HCT116 (cell line): ENCODE results near the gene RAI14. TPM values are rescaled to one million over a fixed set of nuclear protein-coding genes. Genes with fewer than 3 reads are reported as not detected.

Source experiments
- ATAC-seq: fragments of 200-7000 bp; cut with Tn5 transposase; 2 replicates; pipeline ENCODE4 v1.9.1; 2020; ENCODE audit warnings: mild to moderate bottlenecking, moderate library complexity
- BruUV-seq: library from RNA; stranded (reverse); fragments of 400-500 nt; replicated peaks from 2 replicates; lab custom pipeline; 2021; lab: Mats Ljungman, UMichigan
- CTCF ChIA-PET: fragments of 300-600 bp; sonication (Branson Sonifier 250); formaldehyde crosslinking; loops from one replicate; lab custom pipeline; 2021; ENCODE audit warnings: antibody characterized with exemption; lab: Charles Lee
- POLR2A ChIA-PET: fragments of 300-600, 350-600 bp; sonication (Branson Sonifier 250); formaldehyde crosslinking; loops from one replicate; lab custom pipeline; 2021; ENCODE audit warnings: antibody characterized with exemption; lab: Charles Lee
- RAD21 ChIA-PET, 2 experiments: fragments of 300-600 bp; sonication (Branson Sonifier 250); formaldehyde crosslinking; loops; one replicate each; lab custom pipeline; 2023; ENCODE audit warnings: low total read pairs in 2 of 2; ENCODE audit not compliant: uncharacterized antibody in 2 of 2, unreplicated experiment in 2 of 2, low non-redundant PET in 1 of 2; lab: Charles Lee
- DNase-seq: peaks from one replicate; pipeline ENCODE4 v3.0.0-alpha.2; 2010; ENCODE audit warnings: low read depth, low spot score
- H2AFZ ChIP-seq: fragments of 200-600 bp; shearing (Covaris generic), sonication (generic); 2 replicates; pipeline ENCODE4 v1.6.1; 2017; ENCODE audit warnings: low read depth, mixed run types, mixed read lengths, antibody characterized with exemption, low read length; ENCODE audit not compliant: poor library complexity, severe bottlenecking
- H3K27ac ChIP-seq: 2 replicates; pipeline ENCODE4 v1.5.1; 2012; ENCODE audit warnings: low read depth, low read length
- H3K27me3 ChIP-seq: fragments of 200-600 bp; sonication (generic); 2 replicates; pipeline ENCODE4 v1.6.1; 2016; ENCODE audit warnings: mixed run types, low read length, mixed read lengths; ENCODE audit not compliant: insufficient read depth
- H3K36me3 ChIP-seq, 2 experiments: fragments of 200-500 bp in 1 of 2; fragments of 200-600 bp in 1 of 2; sonication (Bioruptor generic) in 1 of 2; sonication (generic) in 1 of 2; 2 replicates each; pipeline versions ENCODE4 v1.5.1 to v1.6.1; 2014 to 2016; ENCODE audit warnings: low read length in 2 of 2, inconsistent platforms in 1 of 2, mixed read lengths in 1 of 2, mixed run types in 1 of 2; ENCODE audit not compliant: insufficient read depth in 2 of 2, control insufficient read depth in 1 of 2
- H3K4me1 ChIP-seq, 2 experiments: fragments of 200-600 bp in 1 of 2; sonication (generic) in 1 of 2; 2 replicates each; pipeline versions ENCODE4 v1.5.1 to v1.6.1; 2012 to 2017; ENCODE audit warnings: low read length in 2 of 2, inconsistent platforms in 1 of 2, mild to moderate bottlenecking in 1 of 2, mixed read lengths in 1 of 2, mixed run types in 1 of 2, moderate library complexity in 1 of 2; ENCODE audit not compliant: insufficient read depth in 2 of 2, control insufficient read depth in 1 of 2
- H3K4me2 ChIP-seq: fragments of 200-600 bp; sonication (generic); 2 replicates; pipeline ENCODE4 v1.6.1; 2017; ENCODE audit warnings: mixed run types, low read length, mixed read lengths
- H3K4me3 ChIP-seq, 2 experiments: fragments of 200-600 bp in 1 of 2; sonication (generic) in 1 of 2; replicated peaks in 1 of 2; 2 replicates each; pipeline ENCODE4 v1.5.1; 2011 to 2016; ENCODE audit warnings: low read length in 2 of 2, control low read depth in 1 of 2, low read depth in 1 of 2, mild to moderate bottlenecking in 1 of 2, mixed read lengths in 1 of 2, mixed run types in 1 of 2
- H3K79me2 ChIP-seq: fragments of 200-600 bp; sonication (generic); 2 replicates; pipeline ENCODE4 v1.6.1; 2017; ENCODE audit warnings: mild to moderate bottlenecking, mixed run types, low read length, moderate library complexity, mixed read lengths; ENCODE audit not compliant: insufficient read depth
- H3K9ac ChIP-seq: fragments of 200-600 bp; sonication (generic); 2 replicates; pipeline ENCODE4 v1.6.1; 2016; ENCODE audit warnings: low read length, mixed read lengths
- H3K9me2 ChIP-seq: fragments of 200-600 bp; sonication (generic), shearing (Covaris generic); 2 replicates; pipeline ENCODE4 v1.6.1; 2017; ENCODE audit warnings: mixed run types, mild to moderate bottlenecking, moderate library complexity; ENCODE audit not compliant: insufficient read depth
- H3K9me3 ChIP-seq, 2 experiments: fragments of 200-500 bp in 1 of 2; fragments of 200-600 bp in 1 of 2; sonication (Bioruptor generic) in 1 of 2; sonication (generic) in 1 of 2; 2 replicates each; pipeline ENCODE4 v1.6.1; 2014 to 2017; ENCODE audit warnings: low read length in 2 of 2, mixed read lengths in 2 of 2, inconsistent platforms in 1 of 2, low read depth in 1 of 2, mild to moderate bottlenecking in 1 of 2, mixed run types in 1 of 2, moderate library complexity in 1 of 2; ENCODE audit not compliant: control insufficient read depth in 1 of 2, insufficient read depth in 1 of 2
- H4K20me1 ChIP-seq: fragments of 200-600 bp; sonication (generic), shearing (Covaris generic); 2 replicates; pipeline ENCODE4 v1.6.1; 2017; ENCODE audit warnings: mixed run types, mild to moderate bottlenecking, moderate library complexity; ENCODE audit not compliant: insufficient read depth
- CEBPB ChIP-seq: IDR thresholded peaks from 2 replicates; pipeline ENCODE4 v1.6.1; 2012; ENCODE audit warnings: low read depth
- EGR1 ChIP-seq: IDR thresholded peaks from 2 replicates; pipeline ENCODE4 v1.6.1; 2012; ENCODE audit warnings: low read depth
- EZH2 ChIP-seq: fragments of 200-600 bp; sonication (generic); IDR thresholded peaks from 2 replicates; pipeline ENCODE4 v1.6.1; 2017; ENCODE audit warnings: antibody characterized with exemption, mixed run types
- FOSL1 ChIP-seq: IDR thresholded peaks from 2 replicates; pipeline ENCODE4 v1.6.1; 2012; ENCODE audit warnings: low read depth
- POLR2AphosphoS5 ChIP-seq: IDR thresholded peaks from 2 replicates; pipeline ENCODE4 v1.6.1; 2011; ENCODE audit warnings: mild to moderate bottlenecking, low read depth, low read length, moderate library complexity
- RAD21 ChIP-seq: IDR thresholded peaks from 2 replicates; pipeline ENCODE4 v1.6.1; 2012; ENCODE audit warnings: low read depth, mild to moderate bottlenecking
- ZNF274 ChIP-seq: fragments of 200-500 bp; sonication (Bioruptor generic); IDR thresholded peaks from 2 replicates; pipeline ENCODE4 v1.6.1; 2014; ENCODE audit warnings: mild to moderate bottlenecking, low read depth, low read length, inconsistent platforms
- intact Hi-C: fragments of 100-400 bp; cut with micrococcal nuclease; formaldehyde crosslinking; loops from 2 replicates; pipeline ENCODE4 v1.10.0; 2022
- total RNA-seq: library from RNA; stranded (reverse); gene quantifications from one replicate; pipeline ENCODE4 v1.2.1, GENCODE V29; 2021; ENCODE audit not compliant: unreplicated experiment
- TF ChIP-seq, protein P1 (sequence below): IDR thresholded peaks from 2 replicates; pipeline ENCODE4 v1.6.1; 2011; ENCODE audit warnings: mild to moderate bottlenecking, low read length, moderate library complexity; ENCODE audit not compliant: insufficient replicate concordance; ENCODE audit errors: extremely low read depth
- TF ChIP-seq, protein P2 (sequence below): IDR thresholded peaks from 2 replicates; pipeline ENCODE4 v1.6.1; 2012; ENCODE audit warnings: low read depth

Gene RAI14
- total RNA-seq, 1 experiment from 2014 or later: 47.9 TPM

DNA sequence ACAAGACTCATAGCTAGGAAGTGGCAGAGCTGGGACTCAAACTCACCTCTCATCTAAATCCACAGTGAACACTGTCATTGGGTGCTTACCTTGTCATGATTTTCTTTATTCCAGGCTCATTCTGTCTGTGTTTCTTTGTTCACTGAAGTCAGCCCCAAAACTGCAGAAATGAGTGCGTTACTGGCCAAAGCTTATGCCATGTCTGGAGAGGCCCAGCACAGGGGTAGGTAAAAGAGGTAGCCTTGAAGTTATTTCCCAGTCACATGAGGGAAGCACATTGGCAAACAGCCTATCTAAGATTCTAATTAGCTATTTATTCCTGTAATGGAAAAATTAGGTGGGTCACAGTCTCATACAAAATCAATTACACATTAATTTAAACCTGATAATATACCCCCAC is 212.7 kb downstream of the RAI14 start:
- H3K4me2 ChIP-seq: no peak overlapping the region
- ChIA-PET CTCF (no interaction called here), RAD21 (no interaction called here), POLR2A (no interaction called here)
- no peak overlapping the region for H3K9ac ChIP-seq
- intact Hi-C loops: no loop called here
- ATAC-seq (no peak), DNase-seq (no peak)
- no peaks in the 10 kb centered on the region for H3K4me1 ChIP-seq
- no TSS peak for BruUV-seq
- H3K79me2 ChIP-seq: no peaks in the 10 kb centered on the region
- no peaks in the 10 kb centered on the region for H3K9me2 ChIP-seq
- H3K4me3 ChIP-seq: no peak overlapping the region
- no peaks in the 10 kb centered on the region for H3K9me3 ChIP-seq
- H3K36me3 ChIP-seq: no peaks in the 10 kb centered on the region
- H3K27me3 ChIP-seq: no peaks in the 10 kb centered on the region
- no peak overlapping the region for H2AFZ ChIP-seq
- H3K27ac ChIP-seq: no peak overlapping the region
- H4K20me1 ChIP-seq: no peaks in the 10 kb centered on the region
- TF ChIP-seq CEBPB: no peak

DNA sequence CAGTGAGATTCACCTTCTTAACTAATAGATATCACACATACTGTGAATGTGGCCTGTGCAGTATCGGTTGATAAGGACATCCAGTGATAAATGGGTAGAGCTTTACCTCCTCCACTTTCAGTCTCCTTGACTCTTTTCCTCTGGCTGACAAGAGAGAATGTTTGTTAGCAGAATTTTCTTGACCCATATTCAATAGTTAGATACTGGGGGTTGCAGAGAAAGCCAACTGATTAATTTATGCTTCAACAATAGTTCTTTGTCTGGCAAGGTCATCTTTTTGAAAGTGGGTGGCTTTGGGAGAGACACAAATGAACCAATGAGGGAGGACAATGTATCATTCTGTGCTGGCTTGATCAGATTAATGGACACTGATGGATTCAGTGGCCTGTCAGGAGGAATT is 213.1 kb downstream of the RAI14 start:
- H3K4me1 ChIP-seq: no peaks in the 10 kb centered on the region
- no peaks in the 10 kb centered on the region for H3K27me3 ChIP-seq
- CTCF ChIA-PET: no interaction called here
- no peak overlapping the region for H3K4me2 ChIP-seq
- H3K9ac ChIP-seq: no peak overlapping the region
- TF ChIP-seq EZH2: no peak
- TF ChIP-seq, all 23 proteins: peak for 0
- Histone ChIP-seq H3K9me2 (no peaks in the 10 kb centered on the region), H3K9me3 (no peaks in the 10 kb centered on the region), H3K36me3 (no peaks in the 10 kb centered on the region), H4K20me1 (no peaks in the 10 kb centered on the region), H3K79me2 (no peaks in the 10 kb centered on the region), H2AFZ (no peak overlapping the region), H3K27ac (no peak overlapping the region), H3K4me3 (no peak overlapping the region)
- no peak for ATAC-seq
- ChIA-PET POLR2A (no interaction called here), RAD21 (no interaction called here)
- intact Hi-C loops: no loop called here
- BruUV-seq: no TSS peak
- DNase-seq: no peak

DNA sequence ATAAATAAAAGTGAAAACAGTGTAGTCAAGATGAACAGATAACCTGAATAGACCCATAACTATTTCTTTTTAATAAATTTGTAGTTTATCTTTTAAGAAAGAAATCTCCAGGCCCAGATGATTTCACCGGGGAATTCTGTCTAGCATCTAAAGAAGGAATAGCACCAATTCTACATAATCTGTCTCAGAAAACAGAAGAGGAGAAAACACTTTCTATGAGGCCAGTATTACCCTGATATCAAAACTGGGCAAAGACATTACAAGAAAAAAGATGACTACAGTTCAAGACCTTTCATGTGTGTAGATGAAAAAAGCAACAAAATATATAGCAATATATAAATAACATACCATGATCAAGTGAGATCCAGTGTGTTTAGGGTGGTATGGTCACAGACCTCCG is 214.3 kb downstream of the RAI14 start:
- Histone ChIP-seq H3K79me2 (no peaks in the 10 kb centered on the region), H3K4me3 (no peak overlapping the region), H3K4me2 (no peak overlapping the region), H3K36me3 (no peaks in the 10 kb centered on the region), H3K27ac (no peak overlapping the region), H3K4me1 (no peaks in the 10 kb centered on the region), H3K9ac (no peak overlapping the region), H2AFZ (no peak overlapping the region), H3K9me3 (no peaks in the 10 kb centered on the region), H3K27me3 (no peaks in the 10 kb centered on the region), H4K20me1 (no peaks in the 10 kb centered on the region), H3K9me2 (no peaks in the 10 kb centered on the region)
- no TSS peak for BruUV-seq
- ChIA-PET RAD21 (no interaction called here), POLR2A (no interaction called here), CTCF (no interaction called here)
- DNase-seq: no peak
- no peak for ATAC-seq
- intact Hi-C loops: no loop called here
- TF ChIP-seq, protein P1, sequence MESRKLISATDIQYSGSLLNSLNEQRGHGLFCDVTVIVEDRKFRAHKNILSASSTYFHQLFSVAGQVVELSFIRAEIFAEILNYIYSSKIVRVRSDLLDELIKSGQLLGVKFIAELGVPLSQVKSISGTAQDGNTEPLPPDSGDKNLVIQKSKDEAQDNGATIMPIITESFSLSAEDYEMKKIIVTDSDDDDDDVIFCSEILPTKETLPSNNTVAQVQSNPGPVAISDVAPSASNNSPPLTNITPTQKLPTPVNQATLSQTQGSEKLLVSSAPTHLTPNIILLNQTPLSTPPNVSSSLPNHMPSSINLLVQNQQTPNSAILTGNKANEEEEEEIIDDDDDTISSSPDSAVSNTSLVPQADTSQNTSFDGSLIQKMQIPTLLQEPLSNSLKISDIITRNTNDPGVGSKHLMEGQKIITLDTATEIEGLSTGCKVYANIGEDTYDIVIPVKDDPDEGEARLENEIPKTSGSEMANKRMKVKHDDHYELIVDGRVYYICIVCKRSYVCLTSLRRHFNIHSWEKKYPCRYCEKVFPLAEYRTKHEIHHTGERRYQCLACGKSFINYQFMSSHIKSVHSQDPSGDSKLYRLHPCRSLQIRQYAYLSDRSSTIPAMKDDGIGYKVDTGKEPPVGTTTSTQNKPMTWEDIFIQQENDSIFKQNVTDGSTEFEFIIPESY: no peak
- TF ChIP-seq EGR1: no peak
- no peak for TF ChIP-seq ZNF274
- no peak for TF ChIP-seq POLR2AphosphoS5
- TF ChIP-seq FOSL1: no peak
- TF ChIP-seq, protein P2, sequence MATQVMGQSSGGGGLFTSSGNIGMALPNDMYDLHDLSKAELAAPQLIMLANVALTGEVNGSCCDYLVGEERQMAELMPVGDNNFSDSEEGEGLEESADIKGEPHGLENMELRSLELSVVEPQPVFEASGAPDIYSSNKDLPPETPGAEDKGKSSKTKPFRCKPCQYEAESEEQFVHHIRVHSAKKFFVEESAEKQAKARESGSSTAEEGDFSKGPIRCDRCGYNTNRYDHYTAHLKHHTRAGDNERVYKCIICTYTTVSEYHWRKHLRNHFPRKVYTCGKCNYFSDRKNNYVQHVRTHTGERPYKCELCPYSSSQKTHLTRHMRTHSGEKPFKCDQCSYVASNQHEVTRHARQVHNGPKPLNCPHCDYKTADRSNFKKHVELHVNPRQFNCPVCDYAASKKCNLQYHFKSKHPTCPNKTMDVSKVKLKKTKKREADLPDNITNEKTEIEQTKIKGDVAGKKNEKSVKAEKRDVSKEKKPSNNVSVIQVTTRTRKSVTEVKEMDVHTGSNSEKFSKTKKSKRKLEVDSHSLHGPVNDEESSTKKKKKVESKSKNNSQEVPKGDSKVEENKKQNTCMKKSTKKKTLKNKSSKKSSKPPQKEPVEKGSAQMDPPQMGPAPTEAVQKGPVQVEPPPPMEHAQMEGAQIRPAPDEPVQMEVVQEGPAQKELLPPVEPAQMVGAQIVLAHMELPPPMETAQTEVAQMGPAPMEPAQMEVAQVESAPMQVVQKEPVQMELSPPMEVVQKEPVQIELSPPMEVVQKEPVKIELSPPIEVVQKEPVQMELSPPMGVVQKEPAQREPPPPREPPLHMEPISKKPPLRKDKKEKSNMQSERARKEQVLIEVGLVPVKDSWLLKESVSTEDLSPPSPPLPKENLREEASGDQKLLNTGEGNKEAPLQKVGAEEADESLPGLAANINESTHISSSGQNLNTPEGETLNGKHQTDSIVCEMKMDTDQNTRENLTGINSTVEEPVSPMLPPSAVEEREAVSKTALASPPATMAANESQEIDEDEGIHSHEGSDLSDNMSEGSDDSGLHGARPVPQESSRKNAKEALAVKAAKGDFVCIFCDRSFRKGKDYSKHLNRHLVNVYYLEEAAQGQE: no peak
- no peak for TF ChIP-seq RAD21
